Liver (tissue), 9 donors: Measurements from ENCODE around the gene TOE1. TPM values are rescaled to one million over a fixed set of nuclear protein-coding genes. Genes with fewer than 3 reads are reported as not detected.

Source experiments
- DNase-seq: peaks from one replicate; pipeline ENCODE4 v3.0.0-alpha.2; 2017; ENCODE audit warnings: low spot score
- H3K27ac ChIP-seq, 2 donors: one replicate each; pipeline ENCODE4 v1.7.0; 2013; ENCODE audit warnings: inconsistent platforms in 2 of 2, low read length in 2 of 2, control low read depth in 1 of 2, low read depth in 1 of 2, mild to moderate bottlenecking in 1 of 2
- H3K27me3 ChIP-seq, 4 donors: one replicate each; pipeline versions ENCODE4 v1.6.1 to v1.7.0; 2013; ENCODE audit warnings: low read length in 3 of 4, inconsistent platforms in 1 of 4, mild to moderate bottlenecking in 1 of 4, moderate library complexity in 1 of 4; ENCODE audit not compliant: control insufficient read depth in 4 of 4, insufficient read depth in 4 of 4
- H3K36me3 ChIP-seq, 4 donors: one replicate each; pipeline versions ENCODE4 v1.6.1 to v1.7.0; 2013; ENCODE audit warnings: low read length in 3 of 4, mild to moderate bottlenecking in 3 of 4, low read depth in 1 of 4, moderate library complexity in 1 of 4; ENCODE audit not compliant: control insufficient read depth in 4 of 4, insufficient read depth in 3 of 4
- H3K4me1 ChIP-seq, 4 donors: one replicate each; pipeline versions ENCODE4 v1.6.1 to v1.7.0; 2013; ENCODE audit warnings: low read length in 3 of 4, mild to moderate bottlenecking in 3 of 4, moderate library complexity in 1 of 4; ENCODE audit not compliant: control insufficient read depth in 4 of 4, insufficient read depth in 4 of 4
- H3K4me3 ChIP-seq, 3 donors: one replicate each; pipeline versions ENCODE4 v1.6.1 to v1.7.0; 2013; ENCODE audit warnings: low read length in 3 of 3, control low read depth in 1 of 3, low read depth in 1 of 3, mild to moderate bottlenecking in 1 of 3
- H3K9ac ChIP-seq, 2 donors: one replicate each; pipeline ENCODE4 v1.7.0; 2013; ENCODE audit warnings: low read length in 2 of 2, mild to moderate bottlenecking in 2 of 2, moderate library complexity in 2 of 2, control low read depth in 1 of 2, low read depth in 1 of 2
- H3K9me3 ChIP-seq, 4 donors: one replicate each; pipeline versions ENCODE4 v1.6.1 to v1.7.0; 2013; ENCODE audit warnings: low read length in 3 of 4; ENCODE audit not compliant: control insufficient read depth in 4 of 4
- EGR1 ChIP-seq, 2 donors: IDR thresholded peaks; 2 replicates each; pipeline ENCODE4 v1.6.1; 2016 to 2018; ENCODE audit warnings: antibody characterized with exemption in 2 of 2, low read depth in 2 of 2
- FOXA1 ChIP-seq: IDR thresholded peaks from 2 replicates; pipeline ENCODE4 v1.6.1; 2016; ENCODE audit warnings: antibody characterized with exemption
- FOXA2 ChIP-seq: IDR thresholded peaks from 2 replicates; pipeline ENCODE4 v1.6.1; 2016; ENCODE audit warnings: antibody characterized with exemption
- GABPA ChIP-seq, 2 donors: IDR thresholded peaks in 1 of 2; conservative IDR thresholded peaks in 1 of 2; 2 replicates each; pipeline ENCODE4 v1.6.1; 2016; ENCODE audit warnings: antibody characterized with exemption in 2 of 2, mild to moderate bottlenecking in 1 of 2, moderate library complexity in 1 of 2
- HNF4A ChIP-seq, 2 donors: conservative IDR thresholded peaks; 2 replicates each; pipeline ENCODE4 v1.6.1; 2016; ENCODE audit warnings: antibody characterized with exemption in 2 of 2, mild to moderate bottlenecking in 2 of 2
- HNF4G ChIP-seq: IDR thresholded peaks from 2 replicates; pipeline ENCODE4 v1.6.1; 2016; ENCODE audit warnings: antibody characterized with exemption
- JUND ChIP-seq, 2 donors: IDR thresholded peaks; 2 replicates each; pipeline ENCODE4 v1.6.1; 2016; ENCODE audit warnings: antibody characterized with exemption in 2 of 2
- NR2F2 ChIP-seq: IDR thresholded peaks from 2 replicates; pipeline ENCODE4 v1.6.1; 2016; ENCODE audit warnings: antibody characterized with exemption
- RAD21 ChIP-seq, 2 donors: IDR thresholded peaks; 2 replicates each; pipeline ENCODE4 v1.6.1; 2016; ENCODE audit warnings: antibody characterized with exemption in 2 of 2, mild to moderate bottlenecking in 2 of 2
- RXRA ChIP-seq, 2 donors: IDR thresholded peaks; 2 replicates each; pipeline ENCODE4 v1.6.1; 2017 to 2018; ENCODE audit warnings: antibody characterized with exemption in 2 of 2, mild to moderate bottlenecking in 1 of 2
- SP1 ChIP-seq: IDR thresholded peaks from 2 replicates; pipeline ENCODE4 v1.6.1; 2018; ENCODE audit warnings: antibody characterized with exemption, mild to moderate bottlenecking
- TAF1 ChIP-seq: conservative IDR thresholded peaks from 2 replicates; pipeline ENCODE4 v1.6.1; 2016; ENCODE audit warnings: antibody characterized with exemption, mild to moderate bottlenecking
- YY1 ChIP-seq: IDR thresholded peaks from 2 replicates; pipeline ENCODE4 v1.6.1; 2016; ENCODE audit warnings: antibody characterized with exemption, mild to moderate bottlenecking
- WGBS: extraction: QIAGEN DNeasy Blood & Tissue Kit; methylation state at CpG from one replicate; pipeline ENCODE4 v1.1.7; 2013; 5-methylcytosine and 5-hydroxymethylcytosine counted together
- polyA plus RNA-seq, 2 donors: library from polyadenylated mRNA; stranded (reverse) in 1 of 2; unstranded in 1 of 2; fragments of 200-250 nt in 1 of 2; fragments of >200 nt in 1 of 2; fragmentation: Nextera tagmentation in 1 of 2; extraction: Ambion mirVana in 1 of 2; gene quantifications; one replicate each; pipeline versions ENCODE4 v1.2.1 to v1.2.3, GENCODE V29; 2013 to 2015
- total RNA-seq, 2 donors: library from RNA; depleted of rRNA; stranded (reverse); fragments of >200 nt; gene quantifications; one replicate each; pipeline ENCODE4 v1.2.3, GENCODE V29; 2014
- TF ChIP-seq, protein P1 (sequence below): IDR thresholded peaks from 2 replicates; pipeline ENCODE4 v1.6.1; 2016; ENCODE audit warnings: antibody characterized with exemption, mild to moderate bottlenecking
- TF ChIP-seq, protein P2 (sequence below): fragments of 150-350 bp; IDR thresholded peaks from 2 replicates; pipeline ENCODE4 v1.5.1; 2017; ENCODE audit warnings: improper control_type of control experiment, low read depth, low read length; ENCODE audit not compliant: missing input control
- TF ChIP-seq, protein P3 (sequence below): IDR thresholded peaks from 2 replicates; pipeline ENCODE4 v1.6.1; 2016; ENCODE audit warnings: antibody characterized with exemption
- TF ChIP-seq, protein P4 (sequence below): IDR thresholded peaks from 2 replicates; pipeline ENCODE4 v1.6.1; 2016; ENCODE audit warnings: antibody characterized with exemption
- TF ChIP-seq, protein P5 (sequence below): IDR thresholded peaks from 2 replicates; pipeline ENCODE4 v1.6.1; 2016; ENCODE audit warnings: antibody characterized with exemption
- donor health status: healthy.
- donor health status: healthy.
- donor health status: healthy.
- donor health status: healthy.
- donor health status: healthy.

Gene TOE1
- total and polyA plus RNA-seq, 4 donors = 3.5 to 9.1 (median 5.8) TPM

DNA sequence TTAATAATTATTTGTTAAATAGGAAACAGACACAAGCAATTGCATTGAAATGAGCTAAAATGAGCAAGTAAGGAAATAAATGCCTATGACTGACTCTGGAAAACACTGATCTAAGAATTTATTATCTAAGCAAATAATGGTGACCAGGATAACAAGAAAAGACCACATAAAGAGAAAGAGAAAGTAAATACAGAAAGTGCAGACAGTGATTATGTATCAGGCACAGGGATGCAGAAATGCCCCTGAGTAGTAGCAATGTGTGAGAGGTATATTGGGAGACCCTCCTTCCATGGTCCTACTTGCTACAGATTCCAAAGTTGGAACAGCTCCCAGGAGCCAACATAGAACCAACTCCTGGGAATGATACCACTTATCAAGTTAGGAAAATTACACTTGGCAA, 33.6 kb downstream of the TOE1 start (continued):
- TF ChIP-seq, protein P1, sequence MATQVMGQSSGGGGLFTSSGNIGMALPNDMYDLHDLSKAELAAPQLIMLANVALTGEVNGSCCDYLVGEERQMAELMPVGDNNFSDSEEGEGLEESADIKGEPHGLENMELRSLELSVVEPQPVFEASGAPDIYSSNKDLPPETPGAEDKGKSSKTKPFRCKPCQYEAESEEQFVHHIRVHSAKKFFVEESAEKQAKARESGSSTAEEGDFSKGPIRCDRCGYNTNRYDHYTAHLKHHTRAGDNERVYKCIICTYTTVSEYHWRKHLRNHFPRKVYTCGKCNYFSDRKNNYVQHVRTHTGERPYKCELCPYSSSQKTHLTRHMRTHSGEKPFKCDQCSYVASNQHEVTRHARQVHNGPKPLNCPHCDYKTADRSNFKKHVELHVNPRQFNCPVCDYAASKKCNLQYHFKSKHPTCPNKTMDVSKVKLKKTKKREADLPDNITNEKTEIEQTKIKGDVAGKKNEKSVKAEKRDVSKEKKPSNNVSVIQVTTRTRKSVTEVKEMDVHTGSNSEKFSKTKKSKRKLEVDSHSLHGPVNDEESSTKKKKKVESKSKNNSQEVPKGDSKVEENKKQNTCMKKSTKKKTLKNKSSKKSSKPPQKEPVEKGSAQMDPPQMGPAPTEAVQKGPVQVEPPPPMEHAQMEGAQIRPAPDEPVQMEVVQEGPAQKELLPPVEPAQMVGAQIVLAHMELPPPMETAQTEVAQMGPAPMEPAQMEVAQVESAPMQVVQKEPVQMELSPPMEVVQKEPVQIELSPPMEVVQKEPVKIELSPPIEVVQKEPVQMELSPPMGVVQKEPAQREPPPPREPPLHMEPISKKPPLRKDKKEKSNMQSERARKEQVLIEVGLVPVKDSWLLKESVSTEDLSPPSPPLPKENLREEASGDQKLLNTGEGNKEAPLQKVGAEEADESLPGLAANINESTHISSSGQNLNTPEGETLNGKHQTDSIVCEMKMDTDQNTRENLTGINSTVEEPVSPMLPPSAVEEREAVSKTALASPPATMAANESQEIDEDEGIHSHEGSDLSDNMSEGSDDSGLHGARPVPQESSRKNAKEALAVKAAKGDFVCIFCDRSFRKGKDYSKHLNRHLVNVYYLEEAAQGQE = no peak
- no peak for TF ChIP-seq YY1

DNA sequence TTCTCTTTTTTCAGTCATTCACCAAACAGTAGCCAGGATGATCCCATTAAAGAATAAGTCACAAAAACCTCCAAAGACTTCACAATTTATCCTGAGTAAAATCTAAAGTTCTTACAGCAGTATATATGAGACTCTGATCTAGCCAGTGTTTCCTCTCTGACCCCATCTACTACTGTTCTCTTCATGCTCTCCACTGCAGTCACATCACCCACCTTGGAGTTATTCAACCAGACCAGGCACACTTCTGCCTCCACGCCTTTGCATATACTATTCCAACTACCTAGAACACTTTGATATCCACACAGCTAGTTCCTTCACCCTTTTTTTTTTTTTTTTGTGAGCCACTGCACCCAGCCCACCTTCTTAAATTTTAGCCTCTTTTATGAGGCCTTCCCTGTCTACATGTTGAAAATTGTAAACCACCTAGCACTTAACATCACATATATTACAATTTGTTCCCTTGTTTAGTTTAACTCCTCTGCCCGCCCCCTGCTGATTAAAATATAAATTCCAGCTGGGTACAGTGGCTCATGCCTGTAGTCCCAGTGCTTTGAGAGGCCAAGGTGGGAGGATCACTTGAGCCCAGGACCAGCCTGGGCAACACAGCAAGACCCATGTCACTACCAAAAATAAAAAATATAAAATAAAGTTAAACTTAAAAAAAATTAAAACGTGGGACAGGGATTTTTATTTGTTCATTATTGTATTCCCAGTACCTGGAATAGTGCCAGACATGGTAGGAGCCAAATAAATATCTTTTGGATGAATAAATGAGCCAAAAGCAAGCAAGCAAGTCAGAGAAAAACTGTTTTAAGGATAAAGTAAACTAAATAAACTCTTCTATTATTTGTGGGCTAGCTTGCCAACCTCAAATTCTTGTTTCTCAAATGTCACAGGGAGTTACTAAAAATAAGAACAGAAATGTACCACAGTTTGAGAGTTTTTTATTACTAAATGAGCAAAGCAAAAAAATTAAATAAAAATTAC, 35.4 kb downstream of the TOE1 start:
- no peak for DNase-seq
- Histone ChIP-seq H3K27ac (no peak overlapping the region), H3K36me3 (no peaks in the 10 kb centered on the region), H3K9ac (no peak overlapping the region), H3K27me3 (no peaks in the 10 kb centered on the region), H3K9me3 (no peaks in the 10 kb centered on the region), H3K4me1 (no peaks in the 10 kb centered on the region), H3K4me3 (no peak overlapping the region)
- TF ChIP-seq, protein P2, sequence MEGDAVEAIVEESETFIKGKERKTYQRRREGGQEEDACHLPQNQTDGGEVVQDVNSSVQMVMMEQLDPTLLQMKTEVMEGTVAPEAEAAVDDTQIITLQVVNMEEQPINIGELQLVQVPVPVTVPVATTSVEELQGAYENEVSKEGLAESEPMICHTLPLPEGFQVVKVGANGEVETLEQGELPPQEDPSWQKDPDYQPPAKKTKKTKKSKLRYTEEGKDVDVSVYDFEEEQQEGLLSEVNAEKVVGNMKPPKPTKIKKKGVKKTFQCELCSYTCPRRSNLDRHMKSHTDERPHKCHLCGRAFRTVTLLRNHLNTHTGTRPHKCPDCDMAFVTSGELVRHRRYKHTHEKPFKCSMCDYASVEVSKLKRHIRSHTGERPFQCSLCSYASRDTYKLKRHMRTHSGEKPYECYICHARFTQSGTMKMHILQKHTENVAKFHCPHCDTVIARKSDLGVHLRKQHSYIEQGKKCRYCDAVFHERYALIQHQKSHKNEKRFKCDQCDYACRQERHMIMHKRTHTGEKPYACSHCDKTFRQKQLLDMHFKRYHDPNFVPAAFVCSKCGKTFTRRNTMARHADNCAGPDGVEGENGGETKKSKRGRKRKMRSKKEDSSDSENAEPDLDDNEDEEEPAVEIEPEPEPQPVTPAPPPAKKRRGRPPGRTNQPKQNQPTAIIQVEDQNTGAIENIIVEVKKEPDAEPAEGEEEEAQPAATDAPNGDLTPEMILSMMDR = no peak
- TF ChIP-seq FOXA1 = no peak
- TF ChIP-seq SP1 = no peak
- TF ChIP-seq NR2F2 = no peak
- TF ChIP-seq, protein P3, sequence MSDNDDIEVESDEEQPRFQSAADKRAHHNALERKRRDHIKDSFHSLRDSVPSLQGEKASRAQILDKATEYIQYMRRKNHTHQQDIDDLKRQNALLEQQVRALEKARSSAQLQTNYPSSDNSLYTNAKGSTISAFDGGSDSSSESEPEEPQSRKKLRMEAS = no peak
- TF ChIP-seq FOXA2 = no peak
- no peak for TF ChIP-seq JUND (IDR thresholded peaks at IDR 0.05)
- no peak for TF ChIP-seq RXRA (IDR thresholded peaks at IDR 0.05)
- TF ChIP-seq HNF4G = no peak
- TF ChIP-seq TAF1 = no peak
- no peak for TF ChIP-seq HNF4A (conservative IDR thresholded peaks at IDR 0.05)
- TF ChIP-seq YY1 = no peak
- no peak for TF ChIP-seq EGR1 (IDR thresholded peaks at IDR 0.05; ENCODE audit: low read depth in 2 of 2)
- TF ChIP-seq GABPA (IDR thresholded peaks at IDR 0.05 in 1 of 2, conservative IDR thresholded peaks at IDR 0.05 in 1 of 2) = no peak
- TF ChIP-seq, protein P4, sequence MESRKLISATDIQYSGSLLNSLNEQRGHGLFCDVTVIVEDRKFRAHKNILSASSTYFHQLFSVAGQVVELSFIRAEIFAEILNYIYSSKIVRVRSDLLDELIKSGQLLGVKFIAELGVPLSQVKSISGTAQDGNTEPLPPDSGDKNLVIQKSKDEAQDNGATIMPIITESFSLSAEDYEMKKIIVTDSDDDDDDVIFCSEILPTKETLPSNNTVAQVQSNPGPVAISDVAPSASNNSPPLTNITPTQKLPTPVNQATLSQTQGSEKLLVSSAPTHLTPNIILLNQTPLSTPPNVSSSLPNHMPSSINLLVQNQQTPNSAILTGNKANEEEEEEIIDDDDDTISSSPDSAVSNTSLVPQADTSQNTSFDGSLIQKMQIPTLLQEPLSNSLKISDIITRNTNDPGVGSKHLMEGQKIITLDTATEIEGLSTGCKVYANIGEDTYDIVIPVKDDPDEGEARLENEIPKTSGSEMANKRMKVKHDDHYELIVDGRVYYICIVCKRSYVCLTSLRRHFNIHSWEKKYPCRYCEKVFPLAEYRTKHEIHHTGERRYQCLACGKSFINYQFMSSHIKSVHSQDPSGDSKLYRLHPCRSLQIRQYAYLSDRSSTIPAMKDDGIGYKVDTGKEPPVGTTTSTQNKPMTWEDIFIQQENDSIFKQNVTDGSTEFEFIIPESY = no peak
- TF ChIP-seq, protein P1 = no peak
- TF ChIP-seq, protein P5, sequence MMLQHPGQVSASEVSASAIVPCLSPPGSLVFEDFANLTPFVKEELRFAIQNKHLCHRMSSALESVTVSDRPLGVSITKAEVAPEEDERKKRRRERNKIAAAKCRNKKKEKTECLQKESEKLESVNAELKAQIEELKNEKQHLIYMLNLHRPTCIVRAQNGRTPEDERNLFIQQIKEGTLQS = no peak
- no peak for TF ChIP-seq RAD21 (IDR thresholded peaks at IDR 0.05)
- WGBS = 64% methylated on average over 3 of the region's 3 CpGs
